Karpas-422 (cell line): ENCODE measurements around the gene SNAP47. TPM values are rescaled to one million over a fixed set of nuclear protein-coding genes. Genes with fewer than 3 reads are reported as not detected.

Experiments used
- DNase-seq: peaks from one replicate; pipeline ENCODE4 v3.0.0-alpha.2; 2015
- H2AFZ ChIP-seq: fragments of 200-600 bp; sonication (generic); 2 replicates; pipeline ENCODE4 v1.6.1; 2014; ENCODE audit warnings: antibody characterized with exemption, low read length, mixed read lengths
- H3K27ac ChIP-seq: fragments of 200-600 bp; sonication (generic); 2 replicates; pipeline ENCODE4 v1.5.1; 2014; ENCODE audit warnings: mild to moderate bottlenecking, low read length, moderate library complexity
- H3K27me3 ChIP-seq: fragments of 200-600 bp; sonication (generic); 2 replicates; pipeline ENCODE4 v1.6.1; 2014; ENCODE audit warnings: low read length, mixed read lengths
- H3K36me3 ChIP-seq: fragments of 200-600 bp; sonication (generic); 2 replicates; pipeline ENCODE4 v1.6.1; 2014; ENCODE audit warnings: low read length, mixed read lengths; ENCODE audit not compliant: insufficient read depth
- H3K4me1 ChIP-seq: fragments of 200-600 bp; sonication (generic); 2 replicates; pipeline ENCODE4 v1.6.1; 2014; ENCODE audit warnings: mild to moderate bottlenecking, low read length, mixed read lengths
- H3K4me2 ChIP-seq: fragments of 200-600 bp; sonication (generic); 2 replicates; pipeline ENCODE4 v1.6.1; 2014; ENCODE audit warnings: low read length, low read depth, mild to moderate bottlenecking; ENCODE audit not compliant: poor library complexity, severe bottlenecking
- H3K4me3 ChIP-seq: fragments of 200-600 bp; sonication (generic); 2 replicates; pipeline ENCODE4 v1.5.1; 2014; ENCODE audit warnings: mild to moderate bottlenecking, antibody characterized with exemption, low read length, mixed read lengths
- H3K79me2 ChIP-seq: fragments of 200-600 bp; sonication (generic); 2 replicates; pipeline ENCODE4 v1.6.1; 2014; ENCODE audit warnings: mild to moderate bottlenecking, low read length, mixed read lengths
- H3K9ac ChIP-seq: fragments of 200-600 bp; sonication (generic); 2 replicates; pipeline ENCODE4 v1.6.0; 2014; ENCODE audit warnings: low read length
- H3K9me2 ChIP-seq: fragments of 200-600 bp; sonication (generic), shearing (Covaris generic); replicated peaks from 2 replicates; pipeline ENCODE4 v1.6.0; 2014; ENCODE audit warnings: mild to moderate bottlenecking, low read length, moderate library complexity; ENCODE audit not compliant: insufficient read depth
- H3K9me3 ChIP-seq: fragments of 300-700, 200-600 bp; sonication (generic); 2 replicates; pipeline ENCODE4 v1.6.1; 2014; ENCODE audit warnings: low read length, mixed read lengths
- H4K20me1 ChIP-seq: fragments of 200-600 bp; sonication (generic); 2 replicates; pipeline ENCODE4 v1.6.1; 2014; ENCODE audit warnings: mild to moderate bottlenecking, antibody characterized with exemption, low read length, low read depth; ENCODE audit not compliant: insufficient read depth
- total RNA-seq: library from RNA; depleted of rRNA; stranded (reverse); fragments of >200 nt; shearing (Covaris generic); gene quantifications from 2 replicates; pipeline ENCODE4 v1.2.3, GENCODE V29; 2014; ENCODE audit warnings: low replicate concordance

Gene SNAP47
- total RNA-seq, 1 experiment from 2014 or later, result 15.3 TPM

DNA sequence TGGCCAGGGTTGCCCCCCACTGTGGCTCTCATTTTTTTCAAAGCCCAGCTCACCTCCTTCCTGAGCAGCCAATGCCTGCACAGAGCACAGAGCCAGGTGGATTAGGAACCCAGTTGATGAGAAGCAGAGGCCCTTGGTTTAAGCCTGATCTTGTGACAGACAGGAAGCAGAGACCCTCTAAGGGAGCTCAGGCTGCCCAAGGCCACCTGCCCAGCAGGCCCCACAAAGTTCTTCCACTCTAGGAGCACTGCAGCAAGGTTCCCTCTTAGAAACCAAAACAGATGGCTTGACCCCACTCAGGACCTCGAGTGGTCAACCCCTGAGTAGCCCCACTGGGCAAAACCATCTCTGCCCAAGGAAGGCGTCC is 54.8 kb downstream of the SNAP47 start:
- H3K4me3 ChIP-seq, result no peak overlapping the region
- H3K79me2 ChIP-seq, result no peaks in the 10 kb centered on the region
- H3K4me1 ChIP-seq, result 0 out of 2 replicates have a peak, but pooled peaks cover 2% of the 10 kb centered on the region
- H3K9ac ChIP-seq, result no peak overlapping the region
- no peaks in the 10 kb centered on the region for H4K20me1 ChIP-seq
- H2AFZ ChIP-seq, result no peak overlapping the region
- no peak for DNase-seq
- no peaks in the 10 kb centered on the region for H3K9me2 ChIP-seq
- H3K27ac ChIP-seq, result no peak overlapping the region
- no peaks in the 10 kb centered on the region for H3K27me3 ChIP-seq
- H3K4me2 ChIP-seq, result no peak overlapping the region
- no peaks in the 10 kb centered on the region for H3K9me3 ChIP-seq
- no peaks in the 10 kb centered on the region for H3K36me3 ChIP-seq

DNA sequence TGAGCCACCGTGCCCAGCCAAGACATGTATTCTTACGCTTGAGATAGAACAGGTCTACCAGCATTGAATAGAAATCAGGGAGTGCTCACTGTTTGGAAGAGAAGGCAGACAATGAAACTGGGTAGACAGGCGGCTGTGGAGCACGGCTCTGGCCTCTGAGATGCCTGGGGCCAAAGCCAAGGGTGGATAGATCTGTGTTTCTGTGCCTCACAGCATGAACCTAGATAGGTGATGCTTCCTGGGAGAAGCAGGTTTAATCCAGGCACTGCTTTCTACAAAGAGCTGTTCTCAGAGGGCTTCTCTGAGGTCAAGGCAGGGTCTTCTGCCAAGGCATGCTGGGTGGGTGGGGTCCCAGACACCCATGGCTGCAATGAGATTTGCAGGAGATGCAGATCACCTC is 55.6 kb downstream of the SNAP47 start:
- Histone ChIP-seq H3K79me2 (no peaks in the 10 kb centered on the region), H4K20me1 (no peaks in the 10 kb centered on the region)

DNA sequence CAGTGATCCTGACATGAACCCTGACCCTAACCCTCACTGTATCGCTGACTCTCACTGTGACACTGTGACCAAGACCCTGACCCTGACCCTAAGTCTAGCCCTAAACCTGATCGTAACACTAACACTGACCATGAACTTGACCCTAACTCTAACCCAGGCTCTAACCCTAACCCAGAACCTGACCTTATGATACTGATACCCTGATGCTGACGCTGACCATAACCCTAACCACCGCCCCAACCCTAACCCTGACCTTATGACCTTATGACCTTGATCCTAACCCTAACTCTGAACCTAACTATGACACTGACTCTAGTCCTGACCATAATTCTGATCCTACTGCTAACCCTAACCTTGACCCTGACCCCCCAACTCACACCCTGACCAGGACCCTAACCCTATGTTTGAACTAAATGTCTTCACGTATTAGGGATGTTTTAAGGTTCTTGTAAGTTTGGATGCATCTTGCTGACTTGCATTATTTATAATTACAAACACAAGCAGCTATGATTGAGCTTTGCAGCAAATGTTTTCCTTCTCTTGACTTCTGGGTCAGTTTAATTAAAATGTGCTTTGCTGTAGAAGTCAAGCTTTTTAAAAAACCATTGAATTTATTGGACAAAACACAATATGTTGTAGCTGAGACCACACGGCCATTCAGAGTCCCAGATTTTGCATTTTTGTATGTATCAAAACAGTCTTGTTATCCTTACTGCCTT is 56.3 kb downstream of the SNAP47 start:
- H3K27ac ChIP-seq, result no peak overlapping the region
- no peak overlapping the region for H2AFZ ChIP-seq
- no peaks in the 10 kb centered on the region for H4K20me1 ChIP-seq
- 0 out of 2 replicates have a peak, but pooled peaks cover 2% of the 10 kb centered on the region for H3K4me1 ChIP-seq
- no peak overlapping the region for H3K4me2 ChIP-seq
- H3K27me3 ChIP-seq, result no peaks in the 10 kb centered on the region
- H3K4me3 ChIP-seq, result no peak overlapping the region
- no peaks in the 10 kb centered on the region for H3K9me3 ChIP-seq
- no peak for DNase-seq
- no peaks in the 10 kb centered on the region for H3K79me2 ChIP-seq
- H3K36me3 ChIP-seq, result no peaks in the 10 kb centered on the region
- no peaks in the 10 kb centered on the region for H3K9me2 ChIP-seq
- H3K9ac ChIP-seq, result no peak overlapping the region

More for the DNA sequence above, 55.6 kb downstream of the SNAP47 start:
- H3K36me3 ChIP-seq, result no peaks in the 10 kb centered on the region
- DNase-seq, result no peak
- H3K4me1 ChIP-seq, result 0 out of 2 replicates have a peak, but pooled peaks cover 2% of the 10 kb centered on the region
- no peaks in the 10 kb centered on the region for H3K9me3 ChIP-seq
- no peak overlapping the region for H3K9ac ChIP-seq
- H2AFZ ChIP-seq, result no peak overlapping the region
- no peak overlapping the region for H3K4me2 ChIP-seq
- no peak overlapping the region for H3K4me3 ChIP-seq
- no peaks in the 10 kb centered on the region for H3K27me3 ChIP-seq
- H3K27ac ChIP-seq, result no peak overlapping the region
- no peaks in the 10 kb centered on the region for H3K9me2 ChIP-seq

DNA sequence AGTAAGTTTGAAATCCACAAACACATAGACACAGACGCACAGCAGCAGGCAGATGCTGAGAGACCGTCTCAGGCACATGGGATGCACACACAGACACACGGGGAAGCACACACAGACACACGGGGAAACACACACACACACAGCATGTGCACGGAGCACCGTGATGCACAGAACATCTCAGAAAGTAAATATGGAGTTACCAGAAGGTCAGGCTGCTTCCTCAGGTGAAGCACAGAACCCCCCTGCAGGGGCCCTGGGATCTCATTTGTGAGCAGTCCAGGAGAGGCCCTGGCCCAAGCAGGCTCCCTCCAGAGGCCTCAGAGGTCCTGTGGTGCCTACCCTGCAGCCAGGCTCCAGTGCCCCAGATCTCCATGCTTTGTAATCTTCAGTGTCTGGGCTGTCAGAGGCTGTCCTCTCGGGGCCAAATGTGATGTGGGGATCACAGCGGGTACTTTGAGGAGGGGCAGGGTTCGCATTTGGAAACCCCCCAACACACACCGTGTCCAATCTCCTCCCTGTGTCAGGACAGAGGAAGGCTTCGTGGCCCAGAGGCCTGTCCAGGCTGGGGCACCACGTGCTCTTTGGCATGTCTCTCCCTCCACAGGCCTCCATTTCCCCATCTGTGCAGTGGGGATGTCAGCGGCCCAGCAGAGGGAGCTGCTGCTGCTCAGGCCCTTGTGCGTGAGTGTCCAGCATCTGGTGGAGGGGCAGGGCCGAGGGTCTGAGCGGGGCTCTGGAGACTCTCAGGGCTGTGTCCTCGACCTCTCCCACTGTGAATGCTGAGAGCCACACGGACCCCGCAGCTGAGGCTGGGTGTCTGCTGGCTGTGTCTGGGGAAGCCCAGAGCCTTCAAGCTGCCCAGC is 57.2 kb downstream of the SNAP47 start:
- no peak overlapping the region for H3K9ac ChIP-seq
- H2AFZ ChIP-seq, result no peak overlapping the region
- no peak for DNase-seq

DNA sequence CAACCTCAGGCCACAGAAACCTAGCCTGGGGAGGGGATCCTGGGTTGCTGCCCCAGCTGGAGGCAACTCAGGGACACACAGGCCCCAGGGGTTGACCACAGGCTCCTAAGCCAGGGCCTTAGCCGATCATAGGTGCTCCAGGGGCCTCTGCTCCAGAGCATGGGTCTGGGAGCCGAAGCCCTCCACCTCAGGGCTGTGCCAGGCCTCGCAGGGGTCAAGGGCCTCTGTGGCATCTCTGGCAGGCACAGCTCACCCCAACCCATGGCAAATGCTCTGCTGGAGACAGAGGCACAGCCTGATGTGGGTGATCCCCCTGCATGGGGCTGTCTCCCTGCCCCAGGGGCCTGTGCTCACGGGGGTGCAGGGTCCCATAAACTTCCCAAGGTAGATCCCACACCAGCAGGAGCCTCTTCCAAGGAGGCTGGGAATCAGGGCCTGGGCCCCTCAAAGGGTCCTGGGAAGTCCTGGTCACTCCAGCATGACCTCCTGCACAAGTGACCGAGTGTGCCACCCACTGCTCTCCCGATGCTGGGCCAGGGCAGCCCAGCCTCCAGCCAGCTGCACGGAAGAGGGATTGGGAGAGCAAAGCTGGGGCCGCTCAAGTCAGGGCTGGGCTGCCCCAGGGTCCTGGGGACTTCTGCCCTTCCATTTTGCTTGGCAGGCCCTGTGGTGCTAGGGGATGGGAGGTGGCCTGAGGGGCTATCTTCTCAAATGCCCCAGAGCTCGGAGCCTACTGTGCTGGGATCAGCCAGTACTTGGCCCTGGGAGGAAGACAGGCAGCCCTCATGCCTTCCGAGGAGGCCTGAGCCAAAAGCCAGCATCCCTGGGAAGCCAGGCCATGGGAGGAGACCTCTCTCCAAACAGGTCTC is 58.1 kb downstream of the SNAP47 start:
- no peaks in the 10 kb centered on the region for H3K4me1 ChIP-seq
- no peak overlapping the region for H2AFZ ChIP-seq
- H3K27ac ChIP-seq, result no peak overlapping the region
- no peak overlapping the region for H3K9ac ChIP-seq
- H3K9me2 ChIP-seq, result no peaks in the 10 kb centered on the region
- no peaks in the 10 kb centered on the region for H4K20me1 ChIP-seq
- DNase-seq, result no peak
- no peak overlapping the region for H3K4me2 ChIP-seq
- no peaks in the 10 kb centered on the region for H3K79me2 ChIP-seq
- H3K4me3 ChIP-seq, result no peak overlapping the region
- H3K36me3 ChIP-seq, result no peaks in the 10 kb centered on the region
- H3K27me3 ChIP-seq, result no peaks in the 10 kb centered on the region
- H3K9me3 ChIP-seq, result no peaks in the 10 kb centered on the region

More for the DNA sequence above, 57.2 kb downstream of the SNAP47 start:
- H3K27ac ChIP-seq, result no peak overlapping the region
- H3K36me3 ChIP-seq, result no peaks in the 10 kb centered on the region
- H3K27me3 ChIP-seq, result no peaks in the 10 kb centered on the region
- no peaks in the 10 kb centered on the region for H4K20me1 ChIP-seq
- H3K79me2 ChIP-seq, result no peaks in the 10 kb centered on the region
- 0 out of 2 replicates have a peak, but pooled peaks cover 2% of the 10 kb centered on the region for H3K4me1 ChIP-seq
- no peak overlapping the region for H3K4me3 ChIP-seq
- no peaks in the 10 kb centered on the region for H3K9me3 ChIP-seq
- no peaks in the 10 kb centered on the region for H3K9me2 ChIP-seq
- no peak overlapping the region for H3K4me2 ChIP-seq

DNA sequence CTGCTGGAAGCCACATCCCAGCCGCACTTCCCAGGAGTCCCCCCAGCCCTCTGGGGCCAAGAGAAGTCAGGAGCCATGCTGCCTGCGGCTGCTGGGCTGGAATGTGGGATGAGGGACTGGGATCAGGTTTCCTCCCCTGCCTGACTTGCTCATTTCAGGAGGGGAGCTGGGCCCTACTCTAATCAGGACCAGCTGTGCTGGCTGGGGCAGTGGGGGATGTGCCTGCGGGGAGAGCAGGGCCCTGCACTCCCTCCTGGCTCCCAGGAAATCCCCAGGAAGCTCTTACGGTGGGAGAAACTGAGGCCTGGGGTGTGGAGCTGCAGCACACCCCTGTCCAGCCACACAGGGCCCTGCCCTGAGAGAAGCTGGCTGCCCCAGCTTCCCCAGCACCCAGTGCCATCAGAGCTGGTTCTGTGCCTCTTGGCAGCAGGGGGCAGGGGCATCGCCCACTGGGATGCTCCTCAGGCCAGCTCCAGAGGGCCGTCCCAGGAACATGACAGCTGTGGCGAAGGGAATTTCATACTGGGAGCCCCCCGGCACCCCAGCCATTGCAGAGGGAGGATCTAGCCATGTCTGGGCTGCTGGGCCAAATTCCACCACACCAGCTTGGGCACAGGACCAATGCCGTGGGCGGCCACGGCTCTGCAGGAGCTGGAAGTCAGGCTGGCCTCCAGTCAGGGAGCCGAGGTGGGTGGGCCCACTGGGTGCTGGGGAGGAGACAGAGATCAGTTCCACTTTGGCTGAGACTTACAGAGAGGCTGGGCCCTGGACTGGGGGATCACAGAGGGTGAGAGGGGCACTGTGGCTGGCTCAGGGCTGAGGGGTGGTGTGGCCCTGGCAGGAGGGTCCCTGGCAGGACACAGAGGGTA is 58.9 kb downstream of the SNAP47 start:
- DNase-seq, result no peak
- no peaks in the 10 kb centered on the region for H4K20me1 ChIP-seq
- no peaks in the 10 kb centered on the region for H3K79me2 ChIP-seq
- no peak overlapping the region for H3K27ac ChIP-seq
- H3K9me2 ChIP-seq, result no peaks in the 10 kb centered on the region
- H3K4me3 ChIP-seq, result no peak overlapping the region
- H2AFZ ChIP-seq, result no peak overlapping the region
- H3K27me3 ChIP-seq, result no peaks in the 10 kb centered on the region
- no peak overlapping the region for H3K4me2 ChIP-seq
- H3K9me3 ChIP-seq, result no peaks in the 10 kb centered on the region
- H3K9ac ChIP-seq, result no peak overlapping the region
- no peaks in the 10 kb centered on the region for H3K36me3 ChIP-seq
- no peaks in the 10 kb centered on the region for H3K4me1 ChIP-seq

DNA sequence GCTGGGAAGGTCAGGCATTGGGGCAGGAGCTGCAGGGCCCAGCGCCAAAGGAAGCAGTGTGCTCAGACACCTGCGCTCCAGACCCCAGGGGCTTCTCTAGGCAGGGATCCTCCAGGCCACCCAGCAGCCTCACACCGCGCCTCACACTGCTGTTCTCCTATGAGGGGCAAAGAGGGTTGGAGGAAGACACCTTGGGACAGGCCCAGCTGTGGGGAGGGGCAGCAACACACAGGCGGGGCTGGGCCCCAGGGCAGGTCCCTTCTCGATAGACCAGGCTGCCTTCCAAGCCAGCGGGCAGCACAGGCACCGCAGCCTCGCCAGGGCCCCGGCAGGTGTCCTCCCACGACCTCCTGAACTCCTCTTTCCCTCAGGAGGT is 59.6 kb downstream of the SNAP47 start:
- no peak overlapping the region for H3K27ac ChIP-seq
- no peaks in the 10 kb centered on the region for H3K4me1 ChIP-seq
- no peaks in the 10 kb centered on the region for H3K79me2 ChIP-seq
- H3K4me2 ChIP-seq, result no peak overlapping the region
- DNase-seq, result no peak
- no peak overlapping the region for H2AFZ ChIP-seq
- no peaks in the 10 kb centered on the region for H3K9me2 ChIP-seq
- H3K4me3 ChIP-seq, result no peak overlapping the region
- H4K20me1 ChIP-seq, result no peaks in the 10 kb centered on the region
- no peak overlapping the region for H3K9ac ChIP-seq
- H3K36me3 ChIP-seq, result no peaks in the 10 kb centered on the region
- H3K9me3 ChIP-seq, result no peaks in the 10 kb centered on the region
- H3K27me3 ChIP-seq, result no peaks in the 10 kb centered on the region
